HG02623 (cell line): ENCODE results near the gene EGFLAM.
"Not testable (repeated sequence)": the region's sequence is repeated elsewhere in the genome, so short reads cannot be mapped to it uniquely, and the experiment has no call there.

ENCODE experiments used
- ATAC-seq: cut with Tn5 transposase; IDR thresholded peaks from one replicate; pipeline ENCODE4 v1.9.1; 2021; ENCODE audit warnings: moderate library complexity; ENCODE audit not compliant: unreplicated experiment

EGFLAM gene

DNA sequence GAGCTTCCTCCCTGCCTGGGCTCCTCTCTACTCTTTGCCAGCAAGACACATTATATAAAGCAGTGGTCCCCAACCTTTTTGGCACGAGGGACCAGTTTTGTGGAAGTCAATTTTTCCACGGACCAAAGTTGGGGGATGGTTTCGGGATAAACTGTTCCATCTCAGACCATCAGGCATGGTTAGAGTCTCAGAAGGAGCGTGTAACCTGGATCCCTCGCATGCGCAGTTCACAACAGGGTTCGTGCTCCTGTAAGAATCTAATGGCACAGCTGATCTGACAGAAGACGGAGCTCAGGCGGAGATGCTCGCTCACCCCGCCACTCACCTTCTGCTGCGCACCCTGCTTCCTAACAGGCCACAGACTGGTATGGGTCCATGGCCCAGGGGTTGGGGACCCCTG lies 155.3 kb downstream of the EGFLAM start:
- no peak for ATAC-seq

DNA sequence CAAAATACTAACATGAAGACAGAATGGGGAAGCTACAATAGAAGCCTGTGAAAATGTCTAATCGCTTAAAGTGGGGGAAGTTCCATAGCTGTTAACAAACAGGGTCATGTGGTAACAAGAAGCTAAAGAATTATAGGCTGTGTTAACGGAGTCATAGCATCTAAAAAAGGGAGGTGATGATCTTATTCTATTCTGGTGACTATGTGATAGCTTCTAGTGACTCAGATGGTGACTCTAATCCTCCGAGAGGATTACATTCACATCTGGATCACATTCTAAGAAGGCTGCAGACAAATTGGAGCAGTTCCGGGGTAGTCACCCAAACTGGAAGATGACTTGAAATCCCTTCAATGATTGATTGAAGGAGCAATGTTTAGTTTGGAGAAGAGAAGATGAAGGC lies 156.0 kb downstream of the EGFLAM start:
- no peak for ATAC-seq

DNA sequence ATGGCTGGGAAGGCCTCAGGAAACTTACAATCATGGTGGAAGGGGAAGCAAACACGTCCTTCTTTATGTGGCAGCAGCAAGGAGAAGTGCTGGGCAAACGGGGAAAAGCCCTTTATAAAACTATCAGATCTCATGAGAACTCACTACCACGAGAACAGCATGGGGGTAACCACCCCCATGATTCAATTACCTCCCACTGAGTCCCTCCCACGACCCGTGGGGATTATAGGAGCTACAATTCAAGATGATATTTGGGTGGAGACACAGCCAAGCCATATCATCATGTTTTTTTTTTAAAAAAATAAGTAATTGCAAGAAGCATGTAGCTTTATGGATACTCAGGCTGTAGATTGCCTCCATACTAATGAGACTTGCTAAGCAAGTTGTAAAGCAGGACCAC lies 157.4 kb downstream of the EGFLAM start:
- not testable (repeated sequence) for ATAC-seq

DNA sequence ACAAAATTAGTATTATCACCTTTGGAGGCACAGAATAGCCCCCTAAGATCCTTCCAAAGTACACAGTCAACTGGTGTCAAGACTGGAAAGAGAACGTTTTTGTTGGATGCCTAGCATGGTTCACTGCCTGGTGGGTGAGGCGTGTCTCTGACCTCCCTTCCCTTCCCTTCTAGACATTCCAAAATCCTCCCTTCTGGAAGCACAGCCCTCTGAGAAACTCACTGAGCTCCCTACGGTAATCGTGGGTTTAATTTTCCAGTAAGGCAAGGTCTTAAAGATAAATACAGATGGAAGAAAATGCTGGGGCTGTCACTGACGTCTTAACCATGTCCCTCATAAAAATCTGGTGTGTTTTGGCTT lies 159.3 kb downstream of the EGFLAM start:
- ATAC-seq, result no peak

DNA sequence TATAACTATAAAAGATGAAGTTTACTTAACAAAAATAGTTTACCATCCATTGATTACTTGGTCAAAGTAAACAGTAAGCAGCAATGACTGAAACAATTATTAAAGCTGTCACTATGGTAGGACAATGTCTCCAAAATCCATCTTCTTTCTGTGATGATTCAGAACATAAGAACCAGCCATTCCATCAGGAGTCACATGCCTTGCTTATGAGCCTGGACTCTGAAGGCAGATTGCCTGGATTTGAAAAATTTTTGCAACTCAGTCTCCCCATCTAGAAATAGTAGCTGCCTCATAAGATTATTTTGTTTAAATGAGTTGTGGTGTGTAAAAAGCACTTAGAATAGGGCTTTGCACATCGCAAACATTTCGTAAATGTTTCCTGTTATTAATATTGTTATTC lies 161.9 kb downstream of the EGFLAM start:
- ATAC-seq, result no peak

DNA sequence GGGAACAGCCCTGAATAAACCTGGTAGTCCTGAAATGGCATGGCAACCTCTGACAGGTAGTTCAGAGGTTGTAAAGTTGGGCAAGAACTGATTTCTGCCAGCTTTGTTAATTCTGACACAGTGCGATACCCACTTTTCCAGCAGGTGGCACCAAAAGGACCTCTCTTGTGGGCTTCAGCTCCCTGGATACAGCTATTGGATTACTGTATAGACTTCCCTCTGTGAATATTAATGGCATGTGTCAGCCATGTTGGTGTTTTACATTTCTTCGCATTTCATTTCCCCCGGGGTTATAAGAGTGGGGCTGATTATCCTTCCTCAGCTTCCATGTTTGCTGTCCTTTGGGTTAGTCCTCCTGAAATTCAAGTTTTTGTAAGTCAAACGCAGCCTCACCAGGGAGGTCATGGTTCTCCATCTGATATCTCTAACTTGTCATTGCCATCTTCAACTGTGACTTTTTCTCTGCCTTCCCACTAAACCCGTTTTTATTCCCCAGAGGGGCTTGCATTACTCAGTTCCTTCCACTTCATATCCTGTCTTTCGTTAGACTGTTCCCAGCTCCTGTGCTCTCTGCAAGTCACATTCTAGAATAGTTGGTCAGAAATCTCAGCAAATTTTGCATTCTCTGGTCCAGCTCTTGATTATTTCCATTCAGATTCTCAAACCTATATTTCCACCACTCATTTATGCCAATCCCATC lies 162.5 kb downstream of the EGFLAM start:
- no peak for ATAC-seq

DNA sequence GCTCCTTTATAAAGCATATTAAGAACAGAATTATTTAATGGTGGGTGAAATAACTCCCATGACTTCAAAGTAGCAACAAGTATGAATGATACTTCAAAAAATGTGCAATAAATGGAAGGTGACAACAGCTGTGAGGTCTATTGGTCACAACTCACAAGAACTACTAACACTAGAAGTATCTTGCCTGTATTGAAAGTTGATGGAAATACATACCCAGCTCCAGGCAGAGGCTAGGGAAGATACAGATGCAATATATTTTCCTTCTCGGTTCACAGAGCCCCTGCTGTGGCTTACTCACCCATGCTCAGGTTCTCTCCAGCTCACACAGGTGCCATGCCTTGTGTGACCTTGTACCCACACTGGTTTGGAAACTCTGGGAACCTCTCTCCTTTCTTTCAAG lies 164.3 kb downstream of the EGFLAM start:
- no peak for ATAC-seq

DNA sequence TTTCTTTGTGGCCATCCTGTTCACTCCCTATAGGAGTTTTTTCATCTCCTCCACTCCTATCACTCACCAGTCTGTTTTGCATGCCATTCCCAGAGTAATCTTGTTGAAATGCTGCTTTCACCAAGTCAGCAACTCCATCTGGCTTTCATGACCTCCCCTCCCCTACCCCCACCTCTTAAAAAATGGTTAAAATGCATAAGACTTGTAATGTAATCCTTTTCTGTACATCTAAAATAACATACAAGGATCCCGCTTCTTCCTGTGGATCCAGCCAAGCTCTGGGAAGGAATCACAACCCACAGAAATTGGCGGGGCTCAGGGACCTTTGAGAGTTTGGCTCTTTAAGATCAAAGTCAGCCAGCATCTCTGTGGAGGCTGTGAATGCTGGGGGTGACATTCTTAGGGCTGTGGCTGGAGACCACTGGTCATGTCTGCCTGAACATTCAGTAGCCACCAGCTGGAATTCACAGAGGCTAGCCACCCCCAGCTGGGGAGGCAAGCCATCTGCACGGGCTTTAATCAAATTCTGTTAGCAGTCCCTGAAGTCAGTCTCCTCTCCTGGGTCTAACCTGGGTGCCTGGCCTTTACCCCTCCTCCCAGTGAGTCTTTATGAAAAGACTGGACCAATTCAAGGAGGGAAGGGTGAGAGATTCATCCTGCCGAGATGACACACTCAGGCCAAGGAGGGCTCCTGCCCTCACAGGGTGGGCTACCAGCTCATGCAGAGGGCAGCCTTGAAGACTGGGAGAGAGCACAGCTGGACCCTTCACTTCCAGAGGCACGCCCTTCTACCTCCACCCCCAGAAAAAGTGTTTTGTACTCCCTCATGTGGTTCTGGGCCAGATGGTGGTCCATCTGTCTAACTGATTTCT lies 165.2 kb downstream of the EGFLAM start:
- no peak for ATAC-seq

DNA sequence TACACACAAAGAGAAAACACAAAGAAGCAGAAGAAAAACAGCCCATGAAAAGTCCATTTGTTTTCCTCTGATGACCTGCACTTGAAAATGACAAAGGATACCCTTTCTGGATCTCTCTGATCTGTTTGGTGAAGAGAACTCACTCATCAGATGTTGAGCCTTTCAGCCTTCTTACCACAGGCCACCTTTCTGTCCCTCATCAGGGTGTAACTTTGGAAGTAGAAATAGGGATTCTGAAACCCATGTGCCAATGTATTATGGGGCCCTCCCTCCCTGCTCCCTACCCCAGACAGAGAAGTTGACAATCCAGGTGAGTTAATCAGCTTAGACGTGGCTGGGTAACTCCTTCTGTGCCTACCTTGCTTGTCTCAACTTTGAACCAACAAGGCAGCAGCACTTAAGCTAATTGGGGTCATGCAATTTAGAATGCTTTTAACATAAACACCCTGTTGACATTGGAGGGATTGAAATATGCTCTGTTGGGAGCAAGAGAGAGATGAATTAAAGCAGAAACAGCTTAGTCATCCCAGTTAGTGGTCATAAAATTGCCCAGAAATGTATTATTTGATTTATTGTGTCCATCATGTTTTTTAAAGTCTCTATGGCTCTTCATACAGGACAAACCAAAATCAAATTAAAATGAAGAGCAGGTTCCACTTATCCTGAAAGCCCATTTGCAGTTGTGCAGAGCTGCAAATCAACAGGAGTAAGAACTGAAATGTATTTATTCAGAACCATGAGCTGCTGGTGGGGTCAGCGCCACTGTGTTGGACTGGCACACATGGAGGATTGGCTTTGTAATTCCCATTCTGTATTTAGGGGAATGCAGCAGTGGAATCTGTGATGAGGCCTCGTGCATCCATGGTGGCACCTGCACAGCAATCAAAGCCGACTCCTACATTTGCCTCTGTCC lies 166.0 kb downstream of the EGFLAM start:
- ATAC-seq, result no peak

DNA sequence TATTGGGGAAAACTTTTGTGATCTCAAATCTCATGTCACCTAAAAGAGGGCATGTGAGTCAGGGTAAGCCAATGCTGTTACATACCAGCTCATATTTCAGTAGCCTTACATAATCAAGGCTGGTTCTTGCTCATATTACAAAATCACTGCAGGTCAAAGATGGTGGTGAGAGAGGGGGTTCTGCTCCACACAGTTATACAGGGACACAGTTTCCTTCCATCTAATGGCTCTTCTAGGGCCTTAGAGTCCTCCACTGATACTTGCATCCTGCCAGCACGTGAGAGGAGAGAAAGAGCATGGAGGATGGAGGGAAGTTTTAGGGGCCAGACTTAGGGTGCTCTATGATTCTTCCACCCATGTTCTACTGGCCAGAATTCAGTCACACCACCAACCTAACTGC lies 168.1 kb downstream of the EGFLAM start:
- ATAC-seq, result no peak

DNA sequence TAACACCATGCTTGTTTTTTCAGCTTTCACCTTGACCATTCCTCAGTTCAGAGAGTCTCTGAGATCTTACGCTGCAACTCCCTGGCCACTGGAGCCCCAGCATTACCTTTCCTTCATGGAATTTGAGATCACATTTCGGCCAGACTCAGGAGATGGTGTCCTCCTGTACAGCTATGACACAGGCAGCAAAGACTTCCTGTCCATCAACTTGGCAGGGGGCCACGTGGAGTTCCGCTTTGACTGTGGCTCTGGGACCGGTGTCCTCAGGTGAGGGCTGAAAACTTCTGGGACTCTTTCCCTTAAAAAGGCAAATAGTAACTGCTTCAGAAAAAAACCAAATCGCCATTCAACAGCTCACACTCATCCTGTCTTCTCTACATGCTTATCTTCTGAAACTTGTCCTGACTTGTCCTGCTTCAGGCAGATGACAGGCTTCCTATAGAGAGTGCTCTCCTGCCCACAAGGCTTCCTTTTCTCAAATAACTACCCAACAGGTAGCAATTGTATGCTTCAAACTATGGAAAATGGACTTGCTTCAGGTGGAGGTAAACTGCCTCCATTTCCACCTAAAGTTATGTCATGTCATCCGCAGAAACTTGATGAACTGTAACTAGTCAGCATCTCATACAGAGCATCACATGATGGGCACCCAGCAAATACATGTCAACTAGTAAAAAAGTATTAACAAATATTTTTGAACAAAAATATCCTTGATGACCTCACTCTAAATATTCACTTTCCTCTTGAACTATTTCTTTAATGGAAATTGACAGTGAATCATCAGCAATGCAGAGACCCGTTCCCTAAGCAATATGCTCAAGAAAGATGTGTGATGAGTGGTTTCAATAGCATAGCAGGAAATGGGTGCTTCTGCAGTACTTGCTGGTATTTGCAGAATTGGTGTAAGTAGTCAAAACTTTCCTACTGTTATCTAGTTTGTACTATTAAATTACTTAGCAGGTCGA lies 168.9 kb downstream of the EGFLAM start:
- ATAC-seq, result no peak

DNA sequence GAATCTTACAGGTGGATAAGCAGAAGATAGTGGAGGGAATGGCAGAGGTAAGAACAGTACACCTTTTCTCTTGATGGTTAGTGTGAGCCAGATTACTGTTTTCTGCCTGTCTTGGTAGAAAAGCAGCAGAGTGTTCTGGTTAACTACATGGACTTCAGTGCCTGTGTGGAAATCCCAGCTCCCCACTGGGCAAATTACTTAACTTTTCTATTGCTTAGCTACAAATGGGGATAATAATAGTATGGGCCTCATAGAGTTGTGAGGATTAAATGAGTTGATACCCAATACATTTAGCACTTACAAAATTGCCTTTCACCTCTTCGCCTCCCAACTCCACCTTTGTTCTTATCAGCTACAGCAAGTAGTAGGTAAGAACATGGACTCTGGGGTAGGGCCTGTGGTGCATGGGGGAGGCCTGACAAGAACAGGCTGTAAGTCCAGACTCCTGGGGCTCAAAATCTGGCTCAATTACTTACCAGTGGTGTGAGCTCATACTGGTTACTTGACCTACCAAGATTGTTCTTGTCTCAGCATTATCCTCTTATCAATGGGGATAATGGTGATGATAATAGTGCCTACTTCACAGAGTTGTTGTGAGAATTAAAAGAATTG lies 173.0 kb downstream of the EGFLAM start:
- no peak for ATAC-seq

DNA sequence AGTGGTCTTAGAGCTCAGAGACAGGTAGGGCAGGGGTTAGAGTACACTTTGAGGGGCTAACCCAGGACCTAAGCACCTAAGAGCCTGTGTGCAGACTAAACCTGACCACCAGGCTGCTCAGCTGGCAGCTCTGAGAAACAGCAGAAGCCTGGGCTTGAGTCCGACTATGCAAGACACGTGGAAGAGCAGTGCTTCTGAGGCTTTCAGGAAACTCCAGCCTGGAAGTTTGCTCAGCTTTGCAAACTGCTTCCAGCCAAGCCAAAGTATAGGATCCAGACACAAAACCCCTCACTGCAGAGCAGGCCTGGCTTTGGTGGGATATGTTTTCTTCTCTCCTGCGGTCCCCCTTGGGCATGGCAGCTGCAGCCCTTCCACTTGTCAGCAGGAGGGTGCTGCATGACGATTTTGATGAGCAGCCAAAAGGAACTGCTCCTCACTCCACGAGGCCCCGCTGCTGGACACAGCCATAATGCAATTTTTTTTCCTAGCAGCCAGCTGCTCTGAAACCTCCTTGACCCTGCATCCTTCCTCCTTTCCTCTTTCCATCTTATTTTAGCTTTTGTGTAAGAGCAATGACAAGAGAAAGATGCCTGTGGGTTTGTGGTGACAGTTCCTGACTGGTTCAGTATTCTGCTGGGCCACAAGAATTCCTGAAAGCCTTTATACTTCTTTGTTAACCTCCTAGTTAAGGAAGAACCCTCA lies 175.0 kb downstream of the EGFLAM start:
- no peak for ATAC-seq

DNA sequence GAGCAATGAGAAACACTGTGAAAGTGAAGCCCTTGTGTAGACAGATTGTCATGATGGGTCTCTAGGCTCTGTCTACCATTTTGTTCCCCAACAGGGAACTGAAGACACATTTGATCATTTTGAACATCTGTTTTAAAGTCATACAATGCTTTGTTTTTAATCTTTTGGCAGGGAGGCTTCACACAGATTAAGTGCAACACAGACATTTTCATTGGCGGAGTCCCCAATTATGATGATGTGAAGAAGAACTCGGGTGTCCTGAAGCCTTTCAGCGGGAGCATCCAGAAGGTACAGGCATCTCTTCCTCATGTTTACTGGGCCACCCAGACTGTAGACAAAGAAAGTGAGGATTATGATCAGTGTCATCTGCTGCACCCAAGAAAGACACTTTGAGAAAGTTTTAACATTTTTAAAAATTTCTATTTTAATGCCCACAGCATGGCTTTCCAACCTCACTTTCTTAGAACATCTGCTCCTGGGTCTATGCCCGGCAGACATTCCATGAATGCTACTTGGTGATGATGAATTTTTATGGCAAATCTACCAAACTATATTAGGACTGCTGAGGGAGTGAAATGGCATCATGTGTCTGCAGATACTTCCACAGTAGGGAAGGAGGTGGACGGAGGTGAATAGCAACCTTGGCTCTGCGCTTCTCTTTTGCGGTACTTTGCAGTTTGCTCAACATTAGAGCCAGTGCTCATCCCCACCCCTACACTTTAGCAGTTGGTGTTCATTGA lies 176.8 kb downstream of the EGFLAM start:
- no peak for ATAC-seq

DNA sequence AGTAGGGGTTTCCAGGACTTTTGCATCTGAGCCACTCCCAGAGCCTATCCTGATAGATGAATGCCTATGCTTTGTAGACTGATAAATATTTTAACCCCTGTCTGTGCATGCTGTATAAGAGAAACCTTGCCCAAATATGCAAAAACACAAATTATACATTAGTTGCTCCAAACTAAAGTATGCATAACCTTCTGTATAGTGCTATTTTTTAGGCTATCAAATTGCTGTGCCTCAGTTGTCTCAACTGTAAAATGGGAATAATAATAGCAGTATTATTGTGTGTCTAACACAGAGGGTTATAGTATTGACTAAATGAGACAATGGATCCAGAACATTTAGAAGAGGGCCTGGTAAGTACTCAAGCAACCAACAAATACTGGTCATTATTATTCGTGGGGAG lies 180.4 kb downstream of the EGFLAM start:
- no peak for ATAC-seq

DNA sequence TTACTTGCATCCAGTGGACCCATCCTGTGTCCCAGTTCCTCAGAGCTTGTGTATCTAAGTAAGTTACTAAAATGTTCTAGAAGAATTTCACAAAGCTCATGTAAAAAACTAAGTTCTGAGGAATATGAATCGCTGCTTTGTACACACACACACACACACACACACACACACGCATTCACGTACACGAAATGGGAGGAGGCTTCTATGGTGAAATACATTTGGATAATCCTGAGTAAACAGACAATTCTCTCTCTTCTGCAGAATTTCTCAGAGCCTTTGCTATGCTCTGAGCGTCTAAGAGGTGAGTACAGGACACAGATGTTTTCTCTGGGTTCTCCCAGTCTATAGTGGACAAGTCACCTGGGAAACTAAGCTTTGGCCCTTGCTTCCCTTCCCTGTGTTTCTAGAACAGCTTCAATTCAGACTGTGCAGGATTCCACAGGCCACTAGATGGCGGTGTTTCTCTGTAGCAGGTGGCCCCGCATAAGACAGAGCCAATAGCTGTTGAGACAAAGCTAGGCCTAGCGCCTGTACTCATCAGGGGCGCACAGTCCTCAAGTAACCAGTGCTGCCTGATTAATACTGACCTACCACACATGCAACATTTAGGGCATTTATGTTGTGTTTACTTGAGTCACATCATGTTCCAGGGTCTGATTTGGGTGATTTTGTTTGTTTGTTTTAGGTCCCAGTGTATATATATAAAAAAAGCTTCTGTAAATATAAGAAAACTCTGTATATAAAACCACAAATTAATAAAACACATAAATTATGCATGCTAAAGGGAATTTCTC lies 183.3 kb downstream of the EGFLAM start:
- ATAC-seq, result peak; percentile 99

DNA sequence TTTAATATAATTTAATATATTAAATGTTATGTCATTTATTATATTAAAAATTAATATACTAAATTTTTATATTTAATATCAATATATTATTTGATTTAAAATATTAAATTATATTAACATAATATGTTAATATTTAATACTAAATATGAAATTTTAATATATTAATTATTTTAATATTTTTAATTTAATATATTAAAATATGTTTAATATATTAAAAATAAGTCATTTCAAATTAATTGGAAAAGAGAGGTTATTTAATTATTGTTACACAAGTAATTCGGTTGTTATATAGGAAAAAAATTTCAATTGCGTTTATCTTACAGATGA lies 183.9 kb downstream of the EGFLAM start:
- no peak for ATAC-seq

DNA sequence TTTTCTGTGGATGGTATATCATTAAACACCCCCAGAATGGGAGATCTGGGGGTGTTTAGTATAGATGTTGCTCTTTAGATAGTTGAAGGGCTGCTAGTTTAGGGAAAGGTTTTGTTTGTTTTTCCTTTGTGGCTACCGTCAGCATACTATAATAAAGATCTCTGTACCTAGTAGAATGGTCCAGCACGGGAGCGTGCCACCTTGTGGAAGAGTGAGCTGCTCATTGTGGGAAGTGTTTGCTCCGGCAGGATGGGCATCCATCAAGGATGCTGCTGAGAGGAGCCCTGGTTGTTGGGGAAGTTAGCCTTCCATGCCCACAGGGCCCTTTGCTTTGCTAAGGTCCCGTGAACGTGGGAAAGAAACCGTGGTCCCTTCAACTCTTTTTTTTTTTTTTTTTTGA lies 185.0 kb downstream of the EGFLAM start:
- no peak for ATAC-seq
